IPS DF 6.9 (cell line): ENCODE results near the gene TRAF2.

ENCODE experiments used
- DNase-seq: peaks from one replicate; pipeline ENCODE4 v3.0.0-alpha.2; 2013; ENCODE audit warnings: low read depth, low spot score
- H3K27ac ChIP-seq: one replicate; pipeline ENCODE4 v1.5.1; 2013; ENCODE audit warnings: low read length, control low read depth
- H3K27me3 ChIP-seq: 2 replicates; pipeline ENCODE4 v1.6.1; 2013; ENCODE audit warnings: mild to moderate bottlenecking, low read length; ENCODE audit not compliant: control insufficient read depth, insufficient read depth
- H3K36me3 ChIP-seq: 2 replicates; pipeline ENCODE4 v1.6.1; 2013; ENCODE audit warnings: low read length; ENCODE audit not compliant: control insufficient read depth, insufficient read depth
- H3K4me1 ChIP-seq: 2 replicates; pipeline ENCODE4 v1.6.1; 2013; ENCODE audit warnings: low read length; ENCODE audit not compliant: control insufficient read depth, insufficient read depth
- H3K4me3 ChIP-seq: 2 replicates; pipeline ENCODE4 v1.5.1; 2013; ENCODE audit warnings: mild to moderate bottlenecking, low read length
- H3K9me3 ChIP-seq: 2 replicates; pipeline ENCODE4 v1.6.1; 2013; ENCODE audit warnings: low read length, inconsistent platforms; ENCODE audit not compliant: control insufficient read depth, insufficient read depth
- WGBS: extraction: QIAGEN DNeasy Blood & Tissue Kit; methylation state at CpG from one replicate; pipeline ENCODE4 v1.1.7; 2013; ENCODE audit warnings: mixed read lengths, missing lambda C conversion rate; ENCODE audit not compliant: insufficient read length, insufficient coverage; 5-methylcytosine and 5-hydroxymethylcytosine counted together

Gene TRAF2

GRCh38 chr9:136952876-136953770 is 66.8 kb downstream of the TRAF2 start:
- Histone ChIP-seq H3K36me3 (no peaks in the 10 kb centered on the region; the same call in 1 of the 2 replicates), H3K9me3 (no peaks in the 10 kb centered on the region), H3K27me3 (no peaks in the 10 kb centered on the region), H3K4me1 (no peaks in the 10 kb centered on the region; the same call in 1 of the 2 replicates), H3K4me3 (no peak overlapping the region), H3K27ac (no peak overlapping the region)
- no CpG with 5 or more reads among the region's 44 CpGs for WGBS
- DNase-seq: no peak

- WGBS: no CpG with 5 or more reads among the region's 19 CpGs
These were observed 67.5 kb downstream of the TRAF2 start for GRCh38 chr9:136953771-136954269.

GRCh38 chr9:136954270-136955083 is 68.2 kb downstream of the TRAF2 start:
- H3K4me3 ChIP-seq: no peak overlapping the region
- DNase-seq: no peak
- no CpG with 5 or more reads among the region's 25 CpGs for WGBS
- no peaks in the 10 kb centered on the region for H3K9me3 ChIP-seq
- no peaks in the 10 kb centered on the region for H3K27me3 ChIP-seq
- H3K27ac ChIP-seq: no peak overlapping the region
- H3K4me1 ChIP-seq: no peaks in the 10 kb centered on the region; the same call in 1 of the 2 replicates
- H3K36me3 ChIP-seq: no peaks in the 10 kb centered on the region; the same call in 1 of the 2 replicates

More at GRCh38 chr9:136953771-136954269, 67.5 kb downstream of the TRAF2 start:
- Histone ChIP-seq H3K4me1 (no peaks in the 10 kb centered on the region; the same call in 1 of the 2 replicates), H3K36me3 (no peaks in the 10 kb centered on the region; the same call in 1 of the 2 replicates), H3K9me3 (no peaks in the 10 kb centered on the region), H3K27me3 (no peaks in the 10 kb centered on the region), H3K4me3 (no peak overlapping the region), H3K27ac (no peak overlapping the region)
- no peak for DNase-seq

GRCh38 chr9:136955202-136955942 is 69.1 kb downstream of the TRAF2 start:
- Histone ChIP-seq H3K4me3 (no peak overlapping the region), H3K27ac (no peak overlapping the region), H3K36me3 (no peaks in the 10 kb centered on the region; the same call in 1 of the 2 replicates), H3K27me3 (no peaks in the 10 kb centered on the region), H3K9me3 (no peaks in the 10 kb centered on the region), H3K4me1 (no peaks in the 10 kb centered on the region; the same call in 1 of the 2 replicates)
- no peak for DNase-seq
- no CpG with 5 or more reads among the region's 14 CpGs for WGBS

GRCh38 chr9:136955943-136956335 is 69.6 kb downstream of the TRAF2 start:
- H3K9me3 ChIP-seq: no peaks in the 10 kb centered on the region
- H3K27me3 ChIP-seq: no peaks in the 10 kb centered on the region
- H3K27ac ChIP-seq: no peak overlapping the region
- H3K4me3 ChIP-seq: no peak overlapping the region
- no peaks in the 10 kb centered on the region for H3K4me1 ChIP-seq
- no peak for DNase-seq
- WGBS: no CpG with 5 or more reads among the region's 9 CpGs
- H3K36me3 ChIP-seq: no peaks in the 10 kb centered on the region; the same call in 1 of the 2 replicates

GRCh38 chr9:136956604-136957003 is 70.3 kb downstream of the TRAF2 start:
- Histone ChIP-seq H3K27ac (no peak overlapping the region), H3K4me1 (no peaks in the 10 kb centered on the region)
- 100% methylated on average over 2 of the region's 4 CpGs for WGBS

GRCh38 chr9:136957461-136957860 is 71.1 kb downstream of the TRAF2 start:
- no peaks in the 10 kb centered on the region for H3K27me3 ChIP-seq
- no peak for DNase-seq
- H3K27ac ChIP-seq: no peak overlapping the region
- no peak overlapping the region for H3K4me3 ChIP-seq
- H3K9me3 ChIP-seq: no peaks in the 10 kb centered on the region
- no peaks in the 10 kb centered on the region; the same call in 1 of the 2 replicates for H3K36me3 ChIP-seq
- 100% methylated on average over 1 of the region's 1 CpG for WGBS
- H3K4me1 ChIP-seq: no peaks in the 10 kb centered on the region

More at GRCh38 chr9:136956604-136957003, 70.3 kb downstream of the TRAF2 start:
- H3K27me3 ChIP-seq: no peaks in the 10 kb centered on the region
- H3K36me3 ChIP-seq: no peaks in the 10 kb centered on the region; the same call in 1 of the 2 replicates
- DNase-seq: no peak
- H3K4me3 ChIP-seq: no peak overlapping the region
- H3K9me3 ChIP-seq: no peaks in the 10 kb centered on the region

GRCh38 chr9:136957901-136958300 is 71.6 kb downstream of the TRAF2 start:
- no CpG with 5 or more reads among the region's 6 CpGs for WGBS
- H3K4me3 ChIP-seq: no peak overlapping the region
- no peak for DNase-seq
- H3K4me1 ChIP-seq: no peaks in the 10 kb centered on the region
- no peaks in the 10 kb centered on the region; the same call in 1 of the 2 replicates for H3K36me3 ChIP-seq
- H3K27me3 ChIP-seq: no peaks in the 10 kb centered on the region
- no peaks in the 10 kb centered on the region for H3K9me3 ChIP-seq
- no peak overlapping the region for H3K27ac ChIP-seq

- Histone ChIP-seq H3K4me1 (no peaks in the 10 kb centered on the region), H3K36me3 (no peaks in the 10 kb centered on the region; the same call in 1 of the 2 replicates), H3K9me3 (no peaks in the 10 kb centered on the region), H3K27me3 (no peaks in the 10 kb centered on the region), H3K27ac (no peak overlapping the region), H3K4me3 (no peak overlapping the region)
- DNase-seq: no peak
- WGBS: no CpG with 5 or more reads among the region's 7 CpGs
These were observed 72.2 kb downstream of the TRAF2 start for GRCh38 chr9:136958473-136958872.
